Calu3 (cell line): Measurements from ENCODE around the gene ABI1. TPM values are rescaled to one million over a fixed set of nuclear protein-coding genes. Genes with fewer than 3 reads are reported as not detected.

Experiments used
- BruUV-seq: library from RNA; stranded (reverse); fragments of 400-500 nt; replicated peaks from 2 replicates; lab custom pipeline; 2021; lab: Mats Ljungman, UMichigan
- CTCF ChIA-PET: fragments of 300-600 bp; sonication (Branson Sonifier 250); formaldehyde crosslinking; loops from one replicate; lab custom pipeline; 2022; ENCODE audit warnings: antibody characterized with exemption; lab: Charles Lee
- DNase-seq: peaks from one replicate; pipeline ENCODE4 v3.0.0; 2022
- H3K27ac Mint-ChIP-seq: one replicate; pipeline ENCODE4 v1.8.0; 2022; ENCODE audit warnings: mixed read lengths; ENCODE audit not compliant: unreplicated experiment
- H3K27me3 Mint-ChIP-seq: one replicate; pipeline ENCODE4 v1.8.0; 2022; ENCODE audit warnings: mixed read lengths; ENCODE audit not compliant: unreplicated experiment
- H3K36me3 Mint-ChIP-seq: one replicate; pipeline ENCODE4 v1.8.0; 2022; ENCODE audit warnings: mild to moderate bottlenecking, moderate library complexity, mixed read lengths; ENCODE audit not compliant: insufficient read depth, unreplicated experiment
- H3K4me1 Mint-ChIP-seq: one replicate; pipeline ENCODE4 v1.8.0; 2022; ENCODE audit warnings: mild to moderate bottlenecking, low read depth, mixed read lengths; ENCODE audit not compliant: unreplicated experiment
- H3K4me3 Mint-ChIP-seq: one replicate; pipeline ENCODE4 v1.8.0; 2022; ENCODE audit warnings: mild to moderate bottlenecking, low read depth, moderate library complexity, mixed read lengths; ENCODE audit not compliant: unreplicated experiment
- H3K9me3 Mint-ChIP-seq: one replicate; pipeline ENCODE4 v1.8.0; 2022; ENCODE audit warnings: low read depth, mixed read lengths; ENCODE audit not compliant: unreplicated experiment
- CTCF ChIP-seq: fragments of 200-600 bp; IDR thresholded peaks from one replicate; pipeline ENCODE4 v1.8.0; 2022; ENCODE audit warnings: antibody characterized with exemption; ENCODE audit not compliant: unreplicated experiment
- intact Hi-C: fragments of 100-400 bp; cut with micrococcal nuclease; formaldehyde crosslinking; loops from one replicate; pipeline ENCODE4 v1.10.0; 2022; ENCODE audit not compliant: unreplicated experiment
- total RNA-seq: library from RNA; stranded (reverse); gene quantifications from 2 replicates; pipeline ENCODE4 v1.2.3, GENCODE V29; 2022

Gene ABI1
- total RNA-seq, 1 experiment from 2014 or later = 61.9 TPM

- peaks cover 7% of the 10 kb centered on the region for H3K9me3 Mint-ChIP-seq
- peaks cover 19% of the 10 kb centered on the region for H3K36me3 Mint-ChIP-seq
- no peak for TF ChIP-seq CTCF
- no TSS peak for BruUV-seq
- DNase-seq = no peak
- intact Hi-C loops = no loop called here
- H3K4me3 Mint-ChIP-seq = peak overlapping the region; percentile 6
- CTCF ChIA-PET = interaction anchor here (0.5 to 1.0 kb wide), 2 partner anchors 179 to 525 kb away, joined by 3 read pairs; no protein-coding TSS in a partner anchor
- H3K4me1 Mint-ChIP-seq = peaks cover 43% of the 10 kb centered on the region
- peak overlapping the region; percentile 17 for H3K27ac Mint-ChIP-seq
- no peaks in the 10 kb centered on the region for H3K27me3 Mint-ChIP-seq
Observed at GRCh38 chr10:26700884-26701630, 159.7 kb downstream of the ABI1 start.

GRCh38 chr10:26699631-26700030, 161.1 kb downstream of the ABI1 start:
- no peak for DNase-seq
- H3K27me3 Mint-ChIP-seq = no peaks in the 10 kb centered on the region
- CTCF ChIA-PET = no interaction called here
- H3K9me3 Mint-ChIP-seq = peaks cover 7% of the 10 kb centered on the region
- peaks cover 19% of the 10 kb centered on the region for H3K36me3 Mint-ChIP-seq
- no peak for TF ChIP-seq CTCF
- no TSS peak for BruUV-seq
- H3K27ac Mint-ChIP-seq = no peak overlapping the region
- peaks cover 43% of the 10 kb centered on the region for H3K4me1 Mint-ChIP-seq
- peak overlapping the region; percentile 90 for H3K4me3 Mint-ChIP-seq
- intact Hi-C loops = no loop called here

- no peak for TF ChIP-seq CTCF
- intact Hi-C loops = no loop called here
- Mint-ChIP-seq H3K27ac (peak overlapping the region; percentile 69), H3K36me3 (peaks cover 19% of the 10 kb centered on the region), H3K4me1 (peaks cover 43% of the 10 kb centered on the region), H3K4me3 (peak overlapping the region; percentile 90), H3K27me3 (no peaks in the 10 kb centered on the region), H3K9me3 (peaks cover 7% of the 10 kb centered on the region)
- no peak for DNase-seq
- no TSS peak for BruUV-seq
- CTCF ChIA-PET = no interaction called here
Observed at GRCh38 chr10:26698909-26699308, 161.8 kb downstream of the ABI1 start.

GRCh38 chr10:26697922-26698608, 162.7 kb downstream of the ABI1 start:
- CTCF ChIA-PET = no interaction called here
- BruUV-seq = no TSS peak
- H3K27ac Mint-ChIP-seq = peak overlapping the region; percentile 69
- intact Hi-C loops = no loop called here
- no peak for DNase-seq
- H3K4me3 Mint-ChIP-seq = peak overlapping the region; percentile 90
- peaks cover 19% of the 10 kb centered on the region for H3K36me3 Mint-ChIP-seq
- no peak for TF ChIP-seq CTCF
- peaks cover 40% of the 10 kb centered on the region for H3K4me1 Mint-ChIP-seq
- no peaks in the 10 kb centered on the region for H3K27me3 Mint-ChIP-seq
- peaks cover 7% of the 10 kb centered on the region for H3K9me3 Mint-ChIP-seq
